ENCODE results near the gene GRHL1. TPM values are rescaled to one million over a fixed set of nuclear protein-coding genes. Genes with fewer than 3 reads are reported as not detected.
A peak's percentile ranks its signal among the peaks of the same experiment; 100 is the strongest.
"Not testable (repeated sequence)": the region's sequence is repeated elsewhere in the genome, so short reads cannot be mapped to it uniquely, and the experiment has no call there.

Gene GRHL1
- 1 to 10 TPM in 1 of 3 donors, under 1 TPM in 2; 0.52 to 1.9 (median 0.73) TPM for polyA plus RNA-seq

DNA sequence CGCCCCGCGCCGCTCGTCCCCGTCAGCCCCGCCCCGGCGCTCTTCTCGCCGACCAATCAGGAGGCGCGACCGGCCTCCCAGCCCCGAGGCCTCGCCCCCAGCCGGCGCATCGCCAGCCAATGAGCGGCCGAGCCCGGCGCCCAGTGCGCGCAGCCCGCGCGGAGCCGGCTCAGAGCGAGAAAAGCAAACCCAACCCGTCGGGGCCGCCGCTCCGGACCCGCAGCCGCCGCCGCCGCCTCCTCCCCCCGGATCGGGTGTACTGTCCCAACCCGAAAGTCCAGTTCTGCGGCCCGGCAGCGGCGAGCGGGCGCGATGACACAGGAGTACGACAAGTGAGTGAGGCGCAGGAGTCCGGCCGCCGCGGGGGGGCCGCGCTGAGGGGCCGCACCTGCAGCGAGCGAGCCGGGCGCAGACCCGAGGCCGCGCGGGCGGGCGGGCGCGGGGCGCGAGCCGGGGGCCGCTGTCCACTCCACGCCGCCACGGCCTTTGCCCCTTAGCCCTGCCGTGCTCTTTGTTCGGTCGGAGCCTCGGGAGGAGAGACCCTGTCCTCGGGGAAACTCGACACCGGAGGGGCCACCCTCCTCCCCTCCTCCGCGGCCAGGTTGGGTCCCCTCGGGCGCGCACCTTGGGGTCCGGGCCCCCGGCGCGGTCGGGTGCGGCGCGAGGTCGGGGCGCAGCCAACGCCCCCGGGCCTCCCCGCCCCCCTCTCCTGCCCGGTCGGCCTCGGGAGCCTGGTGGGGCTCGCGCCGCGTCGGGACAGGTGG is at the start of gene GRHL1:
GRHL1 (plus strand) TSS at position 172 of the 764 bp plus-strand sequence; CDS start at position 313, 141 bp downstream.
- H3K27ac Mint-ChIP-seq: peak within 1 kb of the TSS in 5 of 6 donors; percentile 1 to 83 (median 62)
- H3K36me3 Mint-ChIP-seq: no peaks in the 10 kb centered on the region
- H3K27me3 Mint-ChIP-seq (ENCODE audit: low read depth in 3 of 3): peaks cover 4 to 24% (median 6%) of the 10 kb centered on the region in 3 donors
- peaks cover 11 to 17% of the 10 kb centered on the region in 2 donors for H3K4me1 Mint-ChIP-seq
- no peaks in the 10 kb centered on the region for H3K9me3 Mint-ChIP-seq
- DNase-seq: peak; percentile 91 to 92 (median 92)
- peak within 1 kb of the TSS; percentile 80 to 89 (median 85) for H3K4me3 Mint-ChIP-seq

GRCh38 chr2:9905413-9905812 is 46.1 kb upstream of the GRHL1 start:
- H3K27me3 Mint-ChIP-seq (ENCODE audit: low read depth in 3 of 3): peaks cover 0 to 4% (median 0%) of the 10 kb centered on the region in 3 donors
- H3K36me3 Mint-ChIP-seq: peaks cover 0 to 10% (median 4%) of the 10 kb centered on the region in 3 donors
- H3K4me3 Mint-ChIP-seq: no peak overlapping the region
- H3K4me1 Mint-ChIP-seq: no peaks in the 10 kb centered on the region
- DNase-seq: no peak
- no peak overlapping the region for H3K27ac Mint-ChIP-seq
- H3K9me3 Mint-ChIP-seq: no peaks in the 10 kb centered on the region

DNA sequence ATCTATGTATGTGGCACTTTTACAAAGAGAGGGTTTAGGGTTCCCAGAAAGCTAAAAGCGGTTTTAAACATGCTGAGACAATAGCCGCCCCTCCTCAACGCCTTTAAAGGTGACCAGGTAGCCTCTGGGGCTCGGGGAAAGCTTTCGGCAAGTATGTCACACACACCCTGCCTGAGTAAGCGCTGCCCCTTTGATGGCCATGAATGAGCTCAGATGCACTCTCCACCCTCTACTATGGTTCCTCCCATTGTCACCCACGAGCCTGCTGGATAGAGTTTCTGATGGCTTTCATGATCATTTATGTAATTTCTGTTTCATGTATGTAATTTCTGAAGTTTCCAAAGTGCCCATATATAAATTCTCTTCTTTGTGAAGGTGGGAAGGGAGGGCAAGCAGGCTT is 44.1 kb upstream of the GRHL1 start:
- Mint-ChIP-seq H3K27ac (no peak overlapping the region), H3K36me3 (peaks cover 0 to 14% (median 8%) of the 10 kb centered on the region in 3 donors), H3K4me1 (no peaks in the 10 kb centered on the region), H3K4me3 (no peak overlapping the region), H3K9me3 (no peaks in the 10 kb centered on the region), H3K27me3 (ENCODE audit: low read depth in 3 of 3) (peaks cover 0 to 4% (median 0%) of the 10 kb centered on the region in 3 donors)
- no peak for DNase-seq

DNA sequence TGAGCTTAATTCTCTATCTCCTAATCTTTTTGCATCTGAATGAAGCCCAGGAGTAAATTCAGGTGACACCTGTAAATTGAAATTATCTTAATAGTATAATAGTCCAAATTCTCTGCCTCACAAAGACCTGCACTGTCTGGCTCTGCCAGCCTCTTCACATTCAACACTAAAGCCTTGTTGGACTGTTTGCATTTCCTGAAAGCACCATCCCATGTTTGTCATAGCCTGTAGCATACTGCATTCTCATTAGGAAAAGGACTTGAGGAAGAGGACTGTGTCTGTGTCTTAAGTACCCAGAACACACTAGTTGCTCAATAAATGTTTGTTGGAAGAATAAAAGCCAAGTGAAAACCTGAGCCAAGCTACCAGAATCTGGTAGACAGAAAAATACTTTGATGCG is 42.9 kb upstream of the GRHL1 start:
- no peak for DNase-seq
- Mint-ChIP-seq H3K36me3 (peaks cover 9 to 26% (median 12%) of the 10 kb centered on the region in 3 donors), H3K27ac (no peak overlapping the region), H3K4me3 (no peak overlapping the region), H3K4me1 (no peaks in the 10 kb centered on the region), H3K9me3 (no peaks in the 10 kb centered on the region), H3K27me3 (ENCODE audit: low read depth in 3 of 3) (peaks cover 0 to 4% (median 0%) of the 10 kb centered on the region in 3 donors)

GRCh38 chr2:9909106-9909505 is 42.4 kb upstream of the GRHL1 start:
- Mint-ChIP-seq H3K36me3 (peaks cover 14 to 29% (median 16%) of the 10 kb centered on the region in 3 donors), H3K4me3 (no peak overlapping the region), H3K27me3 (ENCODE audit: low read depth in 3 of 3) (peaks cover 0 to 4% (median 0%) of the 10 kb centered on the region in 3 donors), H3K27ac (no peak overlapping the region), H3K4me1 (no peaks in the 10 kb centered on the region), H3K9me3 (no peaks in the 10 kb centered on the region)
- DNase-seq: no peak

GRCh38 chr2:9910699-9911098 is 40.8 kb upstream of the GRHL1 start:
- Mint-ChIP-seq H3K27ac (no peak overlapping the region), H3K27me3 (ENCODE audit: low read depth in 3 of 3) (peaks cover 0 to 2% (median 0%) of the 10 kb centered on the region in 3 donors), H3K36me3 (peaks cover 19 to 28% (median 21%) of the 10 kb centered on the region in 3 donors), H3K4me3 (no peak overlapping the region), H3K4me1 (no peaks in the 10 kb centered on the region), H3K9me3 (no peaks in the 10 kb centered on the region)
- no peak for DNase-seq

GRCh38 chr2:9912468-9912867 is 39.0 kb upstream of the GRHL1 start:
- Mint-ChIP-seq H3K4me1 (no peaks in the 10 kb centered on the region), H3K27ac (no peak overlapping the region), H3K4me3 (no peak overlapping the region), H3K36me3 (peaks cover 19 to 33% (median 21%) of the 10 kb centered on the region in 3 donors), H3K9me3 (no peaks in the 10 kb centered on the region), H3K27me3 (ENCODE audit: low read depth in 3 of 3) (peaks cover 0 to 2% (median 0%) of the 10 kb centered on the region in 3 donors)
- no peak for DNase-seq

DNA sequence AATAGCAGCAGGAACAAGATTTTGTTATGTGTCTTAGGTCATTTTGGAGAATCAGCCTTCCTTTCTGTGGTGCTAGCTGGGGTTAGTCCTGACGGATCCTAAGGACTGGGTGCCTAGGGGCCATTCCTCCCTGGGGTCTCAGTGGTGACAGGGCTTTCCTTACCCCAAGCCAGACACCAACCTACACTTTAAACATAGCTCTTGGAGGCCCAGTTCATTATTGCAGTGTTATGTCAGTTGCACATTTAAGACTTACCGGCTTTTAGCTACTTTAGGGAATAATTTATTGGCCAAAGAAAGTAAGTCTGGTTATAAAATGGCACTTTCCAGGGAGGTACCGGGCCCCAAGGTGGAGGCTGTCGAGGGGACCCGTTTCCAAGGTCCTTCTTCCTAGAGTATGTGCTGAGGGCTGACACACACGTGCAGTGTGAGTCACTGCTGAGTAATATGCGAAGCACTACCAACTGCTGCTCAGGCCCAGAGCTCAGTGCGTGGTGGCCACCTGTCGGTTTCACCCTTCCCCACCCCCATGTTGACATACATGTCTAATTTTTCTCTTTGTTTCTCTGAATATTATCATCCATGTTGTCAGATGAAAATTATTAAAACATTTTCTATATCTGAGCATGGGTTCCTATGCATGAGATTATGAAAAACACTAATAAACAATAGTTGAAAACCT is 37.0 kb upstream of the GRHL1 start:
- Mint-ChIP-seq H3K9me3 (no peaks in the 10 kb centered on the region), H3K27ac (no peak overlapping the region), H3K4me1 (no peaks in the 10 kb centered on the region), H3K27me3 (ENCODE audit: low read depth in 3 of 3) (peaks cover 0 to 1% (median 0%) of the 10 kb centered on the region in 3 donors), H3K4me3 (no peak overlapping the region), H3K36me3 (peaks cover 19 to 39% (median 21%) of the 10 kb centered on the region in 3 donors)
- DNase-seq: no peak

DNA sequence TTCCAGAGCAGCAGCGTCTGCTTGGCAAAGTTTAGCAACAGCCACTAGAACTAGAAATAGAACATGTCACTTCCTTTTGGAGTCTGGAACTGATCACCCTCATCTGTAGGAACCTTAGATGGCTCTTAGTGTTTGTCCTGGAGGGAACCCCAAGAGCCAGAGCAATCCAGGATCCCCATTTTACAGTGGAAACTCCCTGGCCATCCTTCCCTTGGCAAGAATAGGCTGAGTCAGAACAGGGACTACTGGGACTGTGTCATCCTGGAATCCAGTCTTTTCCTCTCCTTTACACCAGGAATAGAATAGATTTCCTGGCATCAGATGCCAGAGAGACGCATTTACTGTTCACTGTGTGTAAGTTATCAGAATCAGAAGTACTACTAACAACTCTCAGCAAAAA is 33.2 kb upstream of the GRHL1 start:
- H3K27ac Mint-ChIP-seq: no peak overlapping the region
- no peak overlapping the region for H3K4me3 Mint-ChIP-seq
- no peaks in the 10 kb centered on the region for H3K4me1 Mint-ChIP-seq
- no peaks in the 10 kb centered on the region for H3K9me3 Mint-ChIP-seq
- H3K36me3 Mint-ChIP-seq: peaks cover 24 to 49% (median 34%) of the 10 kb centered on the region in 3 donors
- DNase-seq: no peak
- peaks cover 0 to 4% (median 0%) of the 10 kb centered on the region in 3 donors for H3K27me3 Mint-ChIP-seq (ENCODE audit: low read depth in 3 of 3)

DNA sequence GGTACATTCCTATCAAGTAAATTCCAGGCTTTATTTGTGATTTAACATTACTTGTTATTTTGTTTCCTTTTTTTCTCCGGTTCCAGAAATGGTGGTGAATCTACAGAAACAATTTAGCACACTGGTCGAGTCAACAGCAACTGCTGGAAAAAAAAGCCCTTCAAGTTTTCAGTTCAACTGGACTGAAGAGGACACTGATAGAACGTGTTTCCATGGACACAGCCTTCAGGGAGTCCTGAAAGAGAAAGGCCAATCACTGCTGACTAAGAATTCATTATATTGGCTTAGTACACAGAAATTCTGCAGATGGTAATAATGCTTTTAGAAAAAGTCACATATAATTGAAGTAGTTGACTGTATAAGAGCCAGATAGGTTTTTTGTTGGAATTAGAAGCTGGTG is 32.0 kb upstream of the GRHL1 start:
- DNase-seq: no peak
- H3K9me3 Mint-ChIP-seq: no peaks in the 10 kb centered on the region
- H3K27me3 Mint-ChIP-seq (ENCODE audit: low read depth in 3 of 3): peaks cover 0 to 4% (median 0%) of the 10 kb centered on the region in 3 donors
- no peaks in the 10 kb centered on the region for H3K4me1 Mint-ChIP-seq
- peaks cover 16 to 40% (median 29%) of the 10 kb centered on the region in 3 donors for H3K36me3 Mint-ChIP-seq
- H3K27ac Mint-ChIP-seq: no peak overlapping the region
- H3K4me3 Mint-ChIP-seq: no peak overlapping the region

DNA sequence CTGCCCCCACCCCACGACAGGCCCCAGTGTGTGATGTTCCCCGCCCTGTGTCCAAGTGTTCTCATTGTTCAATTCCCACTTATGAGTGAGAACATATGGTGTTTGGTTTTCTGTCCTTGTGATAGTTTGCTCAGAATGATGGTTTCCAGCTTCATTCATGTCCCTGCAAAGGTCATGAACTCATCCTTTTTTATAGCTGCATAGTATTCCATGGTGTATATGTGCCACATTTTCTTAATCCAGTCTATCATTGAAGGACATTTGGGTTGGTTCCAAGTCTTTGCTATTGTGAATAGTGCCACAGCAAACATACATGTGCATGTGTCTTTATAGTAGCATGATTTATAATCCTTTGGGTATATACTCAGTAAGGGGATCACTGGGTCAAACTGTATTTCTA is 24.5 kb upstream of the GRHL1 start:
- not testable (repeated sequence) for H3K4me1 Mint-ChIP-seq; DNase-seq; H3K27me3 Mint-ChIP-seq (ENCODE audit: low read depth in 3 of 3); H3K9me3 Mint-ChIP-seq; H3K27ac Mint-ChIP-seq; H3K4me3 Mint-ChIP-seq
- H3K36me3 Mint-ChIP-seq: peaks cover 13 to 46% (median 40%) of the 10 kb centered on the region in 3 donors

- Mint-ChIP-seq H3K9me3 (no peaks in the 10 kb centered on the region), H3K27ac (no peak overlapping the region), H3K27me3 (ENCODE audit: low read depth in 3 of 3) (peaks cover 0 to 4% (median 1%) of the 10 kb centered on the region in 3 donors), H3K4me3 (no peak overlapping the region), H3K36me3 (peaks cover 5 to 13% (median 11%) of the 10 kb centered on the region in 3 donors), H3K4me1 (no peaks in the 10 kb centered on the region)
- no peak for DNase-seq
Measured at GRCh38 chr2:9937258-9937657, 14.2 kb upstream of the GRHL1 start.

- Mint-ChIP-seq H3K27ac (no peak overlapping the region), H3K36me3 (peaks cover 5 to 13% (median 8%) of the 10 kb centered on the region in 3 donors), H3K4me3 (no peak overlapping the region), H3K4me1 (no peaks in the 10 kb centered on the region), H3K9me3 (no peaks in the 10 kb centered on the region), H3K27me3 (ENCODE audit: low read depth in 3 of 3) (peaks cover 0 to 4% (median 1%) of the 10 kb centered on the region in 3 donors)
- DNase-seq: no peak
Measured at GRCh38 chr2:9937968-9938367, 13.5 kb upstream of the GRHL1 start.
